Activated gamma-delta T cell treated with Interleukin-2 at 50 U/mL for 16 hours (primary cell): Measurements from ENCODE around the gene MROH2A.
A peak's percentile ranks its signal among the peaks of the same experiment; 100 is the strongest.

Experiments
- DNase-seq: peaks from one replicate; pipeline ENCODE4 v3.0.0-alpha.2; 2020

The MROH2A gene

GRCh38 chr2:233838251-233838650 lies 60.1 kb downstream of the MROH2A start:
- no peak for DNase-seq

GRCh38 chr2:233838726-233839446 lies 60.8 kb downstream of the MROH2A start:
- DNase-seq, result no peak

GRCh38 chr2:233839447-233839820 lies 61.3 kb downstream of the MROH2A start:
- DNase-seq, result no peak

- no peak for DNase-seq
Measured at GRCh38 chr2:233840520-233840919, 62.4 kb downstream of the MROH2A start.

GRCh38 chr2:233841183-233841582 lies 63.1 kb downstream of the MROH2A start:
- DNase-seq, result no peak

GRCh38 chr2:233844064-233844807 lies 66.1 kb downstream of the MROH2A start:
- no peak for DNase-seq

- DNase-seq, result no peak
Measured at GRCh38 chr2:233844836-233845235, 66.7 kb downstream of the MROH2A start.

- no peak for DNase-seq
Measured at GRCh38 chr2:233845301-233846060, 67.4 kb downstream of the MROH2A start.

- DNase-seq, result no peak
Measured at GRCh38 chr2:233846387-233847247, 68.5 kb downstream of the MROH2A start.

- no peak for DNase-seq
Measured at GRCh38 chr2:233847248-233847898, 69.2 kb downstream of the MROH2A start.

- no peak for DNase-seq
Measured at GRCh38 chr2:233848276-233848675, 70.1 kb downstream of the MROH2A start.

- no peak for DNase-seq
Measured at GRCh38 chr2:233849607-233850271, 71.6 kb downstream of the MROH2A start.

- DNase-seq, result no peak
Measured at GRCh38 chr2:233850745-233851144, 72.6 kb downstream of the MROH2A start.

- DNase-seq, result no peak
Measured at GRCh38 chr2:233851169-233851568, 73.0 kb downstream of the MROH2A start.

- no peak for DNase-seq
Measured at GRCh38 chr2:233852056-233852455, 73.9 kb downstream of the MROH2A start.

GRCh38 chr2:233853353-233853752 lies 75.2 kb downstream of the MROH2A start:
- no peak for DNase-seq

GRCh38 chr2:233853883-233854240 lies 75.7 kb downstream of the MROH2A start:
- DNase-seq, result no peak

- peak; percentile 89 for DNase-seq
Measured at GRCh38 chr2:233854241-233854981, 76.3 kb downstream of the MROH2A start, which contains the start of gene HJURP. HJURP (minus strand) TSS chr2:233854535; CDS start chr2:233854500, 35 bp downstream.

GRCh38 chr2:233855345-233855744 lies 77.2 kb downstream of the MROH2A start:
- DNase-seq, result no peak

GRCh38 chr2:233856184-233856583 lies 78.1 kb downstream of the MROH2A start:
- DNase-seq, result no peak
